HG03135 (cell line): Measurements from ENCODE around the gene S1PR3.

Source experiments
- ATAC-seq: cut with Tn5 transposase; IDR thresholded peaks from one replicate; pipeline ENCODE4 v1.9.1; 2021; ENCODE audit warnings: mild to moderate bottlenecking, moderate library complexity; ENCODE audit not compliant: unreplicated experiment

Gene S1PR3

GRCh38 chr9:88968799-88969198, 22.5 kb upstream of the S1PR3 start:
- ATAC-seq: no peak

GRCh38 chr9:88969646-88970373, 21.5 kb upstream of the S1PR3 start:
- no peak for ATAC-seq

DNA sequence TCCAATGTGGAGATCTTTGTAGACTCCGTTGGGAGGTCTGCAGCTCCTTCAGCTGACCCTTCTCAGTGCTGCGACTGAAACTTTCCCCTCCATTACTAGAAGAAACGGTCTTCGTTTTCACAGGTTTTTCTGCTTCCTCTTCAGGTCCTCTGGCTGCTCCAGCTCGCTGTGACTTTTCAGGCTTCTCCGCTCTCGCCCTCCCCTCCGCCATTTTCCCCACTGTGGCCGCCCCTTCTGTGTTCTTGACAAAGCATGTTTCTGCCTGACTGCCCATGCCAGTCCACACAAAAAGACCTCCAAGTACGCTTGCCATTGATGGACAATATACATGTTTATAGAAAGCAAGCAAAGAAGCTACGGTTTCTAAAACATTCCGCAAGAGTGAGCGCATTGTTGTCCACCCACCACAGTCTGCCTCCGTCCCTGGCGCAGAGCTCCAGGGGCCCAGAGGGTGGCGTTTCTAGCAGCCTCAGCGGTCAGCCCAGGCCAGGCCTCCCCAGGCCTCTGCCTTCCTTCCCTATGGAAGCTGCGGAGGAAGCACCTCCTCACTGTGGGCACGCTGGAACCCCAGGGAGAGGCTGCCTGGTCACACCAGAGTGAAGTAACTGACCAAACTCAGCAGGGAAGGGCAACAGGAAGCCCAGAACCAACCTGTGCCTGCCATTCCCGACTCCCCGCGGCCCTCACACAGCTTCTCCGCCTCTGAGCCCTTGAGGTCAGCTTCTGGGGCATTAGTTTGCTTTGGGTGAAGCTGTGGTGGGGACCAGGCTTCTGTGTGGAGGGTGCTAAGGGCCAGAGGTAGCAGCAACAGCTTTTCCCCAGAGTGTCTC, 19.9 kb upstream of the S1PR3 start:
- no peak for ATAC-seq

GRCh38 chr9:88972401-88972800, 18.9 kb upstream of the S1PR3 start:
- ATAC-seq: no peak

DNA sequence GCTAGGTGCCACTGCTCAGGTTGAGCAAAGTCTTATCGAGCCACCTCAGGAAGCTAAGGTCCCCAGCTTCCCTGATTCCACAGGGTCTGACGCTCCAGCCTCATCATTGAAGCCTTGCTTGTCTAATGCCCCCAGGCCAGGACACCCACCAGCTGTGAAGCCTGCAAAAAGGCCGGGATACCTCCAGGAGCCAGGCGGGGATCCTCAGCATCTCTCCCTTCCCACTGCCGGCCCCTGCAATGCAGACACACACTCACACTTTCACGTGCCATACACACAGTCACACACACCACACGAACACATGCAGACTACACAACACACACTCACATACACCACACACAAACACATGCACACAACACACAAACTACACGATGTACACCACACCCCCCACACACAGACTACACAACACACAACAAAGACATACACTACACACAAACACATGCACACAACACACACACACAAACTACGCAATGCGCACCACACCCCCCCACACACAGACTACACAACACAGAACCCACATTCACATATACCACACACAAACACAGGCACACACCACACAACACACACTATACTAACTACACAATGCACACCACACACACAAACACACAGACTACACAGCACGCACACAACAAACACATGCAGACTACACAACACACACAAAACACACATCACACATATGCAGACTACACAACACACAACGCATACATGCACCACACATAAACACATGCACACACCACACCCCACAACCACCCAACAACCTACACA, 17.8 kb upstream of the S1PR3 start:
- ATAC-seq: no peak

GRCh38 chr9:88974641-88975040, 16.6 kb upstream of the S1PR3 start:
- no peak for ATAC-seq

- ATAC-seq: no peak
Measured at GRCh38 chr9:88975966-88976889, 15.0 kb upstream of the S1PR3 start.

DNA sequence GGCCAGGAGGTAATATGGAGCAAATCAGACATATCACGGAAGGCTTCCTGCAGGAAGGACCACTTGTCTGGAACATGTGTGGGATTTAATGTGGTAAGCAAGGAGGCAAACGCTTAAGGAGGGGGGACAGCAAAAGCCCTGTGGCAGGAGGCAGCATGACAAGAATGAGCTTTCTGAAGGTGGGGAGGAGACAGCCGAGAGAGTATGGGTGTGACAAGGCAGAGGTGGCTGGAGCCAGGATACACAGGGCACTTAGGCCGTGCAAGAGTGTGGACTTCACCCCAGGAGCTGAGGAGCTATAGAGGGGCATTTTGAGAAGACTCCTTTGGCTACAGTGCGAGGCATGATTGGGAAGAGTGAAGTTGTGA, 14.4 kb upstream of the S1PR3 start:
- no peak for ATAC-seq

- no peak for ATAC-seq
Measured at GRCh38 chr9:88978034-88978433, 13.2 kb upstream of the S1PR3 start.

DNA sequence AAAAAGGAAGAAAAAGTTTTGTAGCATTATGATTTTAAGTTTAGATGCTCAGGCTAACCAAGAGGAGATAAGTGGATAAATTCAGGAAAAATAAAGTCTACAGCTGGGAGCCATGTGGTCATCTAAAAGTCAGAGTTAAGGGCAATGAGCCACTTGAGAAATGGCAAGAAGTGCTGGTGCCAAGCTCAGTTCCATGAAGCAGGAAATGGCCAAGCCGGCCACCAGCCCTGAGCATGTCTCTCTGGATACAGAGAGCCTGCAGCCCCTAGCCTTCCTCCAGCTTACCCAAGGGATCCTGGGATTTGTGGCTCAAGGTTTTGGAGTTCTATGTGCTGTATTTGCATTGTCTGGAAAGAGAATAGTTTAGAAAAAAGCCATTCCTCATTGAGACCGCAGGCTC, 12.2 kb upstream of the S1PR3 start:
- no peak for ATAC-seq

DNA sequence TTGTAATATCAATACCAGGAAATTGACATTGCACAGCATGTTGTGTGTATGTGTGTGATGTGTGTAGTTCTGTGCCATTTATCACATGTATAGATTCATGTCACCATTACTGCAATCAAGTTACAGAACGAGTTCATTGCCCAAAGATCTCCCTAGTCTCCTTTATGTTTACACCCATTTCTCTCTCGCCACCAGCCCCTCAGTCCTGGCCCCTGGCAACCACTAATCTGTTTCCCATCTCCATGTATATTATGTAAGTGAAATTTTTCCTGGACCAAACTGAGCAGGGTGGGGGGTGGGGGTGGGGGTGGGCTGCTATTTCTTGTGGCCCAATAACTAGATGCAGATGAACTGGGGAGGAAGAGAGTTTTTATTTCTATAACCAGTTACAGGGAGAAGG, 11.5 kb upstream of the S1PR3 start:
- no peak for ATAC-seq

DNA sequence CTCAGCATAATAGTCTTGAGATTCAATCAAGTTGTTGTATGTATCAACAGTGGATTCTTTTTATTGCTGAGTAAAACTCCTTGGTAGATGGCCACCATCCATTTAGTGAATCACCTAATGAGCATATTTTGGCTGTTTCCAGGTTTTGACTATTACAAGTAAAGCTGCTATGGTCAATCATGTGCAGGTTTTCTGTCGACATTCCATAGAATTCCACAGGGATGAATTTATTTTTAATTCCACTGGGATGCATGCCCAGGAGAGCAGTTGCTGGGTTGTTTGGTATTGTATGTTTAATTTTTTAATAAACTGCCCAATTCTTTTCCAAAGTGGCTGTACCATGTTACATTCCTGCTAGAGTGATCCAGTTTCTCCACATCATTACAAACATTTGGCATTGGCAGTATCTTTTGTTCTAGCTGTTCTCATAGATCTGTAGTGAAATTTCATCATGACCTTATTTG, 10.5 kb upstream of the S1PR3 start:
- no peak for ATAC-seq

DNA sequence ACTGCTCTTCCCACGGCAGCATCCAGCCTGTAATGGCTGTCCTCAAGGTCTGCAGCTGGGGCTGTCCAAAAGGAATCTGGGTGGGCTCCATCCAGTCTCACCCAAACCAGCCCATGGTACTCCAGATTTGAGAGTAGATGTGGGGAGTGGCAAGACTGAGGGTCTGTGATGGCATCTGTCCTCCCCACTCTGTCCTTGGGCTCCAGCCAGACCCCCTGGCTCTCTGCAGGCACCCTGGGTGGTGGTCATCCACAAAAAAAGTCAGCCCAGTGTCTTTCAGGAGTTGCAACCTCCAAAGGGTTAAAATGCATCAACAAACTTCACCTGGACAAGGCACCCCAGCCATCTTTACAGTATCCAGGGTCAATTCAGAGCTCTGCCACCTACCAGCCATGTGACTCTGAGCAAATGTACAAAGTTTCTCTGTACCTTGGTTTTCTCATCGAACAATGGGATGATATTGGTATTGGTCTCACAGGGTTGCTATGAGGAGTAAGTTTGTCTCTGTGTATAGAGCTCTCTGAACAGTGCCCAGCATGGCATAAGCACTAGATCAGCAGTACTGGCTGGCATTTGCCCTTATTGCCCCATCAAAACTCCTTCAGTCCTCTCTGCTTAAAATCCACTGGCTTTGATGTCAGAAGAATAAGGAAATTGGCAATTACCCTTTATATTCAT, 7.3 kb upstream of the S1PR3 start:
- no peak for ATAC-seq

GRCh38 chr9:88984543-88984883, 6.8 kb upstream of the S1PR3 start:
- ATAC-seq: no peak

GRCh38 chr9:88985616-88986015, 5.7 kb upstream of the S1PR3 start:
- no peak for ATAC-seq

GRCh38 chr9:88986776-88987175, 4.5 kb upstream of the S1PR3 start:
- no peak for ATAC-seq

- ATAC-seq: no peak
Measured at GRCh38 chr9:88987661-88988060, 3.6 kb upstream of the S1PR3 start.

DNA sequence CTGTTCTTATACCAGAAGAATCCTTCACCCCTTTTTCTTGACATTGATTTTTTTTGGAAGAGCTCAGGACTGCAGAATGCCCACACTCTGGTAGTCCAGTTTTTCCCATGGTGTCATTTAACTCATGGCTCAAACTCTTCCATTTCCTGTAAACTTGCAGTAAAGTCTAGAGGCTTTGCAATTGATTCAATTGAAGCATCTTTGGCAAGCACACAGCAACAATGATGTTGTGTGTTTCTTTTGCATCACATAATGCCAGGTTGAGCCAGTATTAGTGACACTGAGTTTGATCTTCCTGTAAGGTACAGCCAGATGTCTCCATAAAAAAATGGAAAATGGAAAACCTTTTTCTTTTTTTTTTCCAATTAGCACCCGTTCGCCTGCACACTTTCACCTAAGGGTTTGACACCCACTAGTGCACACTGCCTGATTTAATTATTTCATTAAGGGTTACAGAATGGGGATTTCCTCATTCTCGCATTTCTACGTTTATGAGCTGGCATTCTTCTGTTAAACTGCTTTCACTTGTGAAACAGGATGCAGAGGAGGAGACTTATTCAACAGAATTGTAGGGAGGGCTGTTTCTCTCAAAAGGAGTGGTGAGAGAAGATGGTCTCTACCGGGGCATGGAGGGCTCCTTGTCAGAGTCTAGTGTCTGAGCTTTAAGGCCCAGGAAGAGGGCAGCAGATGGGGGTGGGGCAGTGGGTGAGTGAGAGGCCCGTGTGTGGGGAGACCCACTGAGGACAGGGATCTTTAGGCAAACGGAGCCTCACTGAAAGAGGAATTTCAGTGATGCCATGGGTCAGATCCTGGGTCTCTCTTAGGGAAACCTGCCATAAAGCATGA, 2.2 kb upstream of the S1PR3 start:
- no peak for ATAC-seq

DNA sequence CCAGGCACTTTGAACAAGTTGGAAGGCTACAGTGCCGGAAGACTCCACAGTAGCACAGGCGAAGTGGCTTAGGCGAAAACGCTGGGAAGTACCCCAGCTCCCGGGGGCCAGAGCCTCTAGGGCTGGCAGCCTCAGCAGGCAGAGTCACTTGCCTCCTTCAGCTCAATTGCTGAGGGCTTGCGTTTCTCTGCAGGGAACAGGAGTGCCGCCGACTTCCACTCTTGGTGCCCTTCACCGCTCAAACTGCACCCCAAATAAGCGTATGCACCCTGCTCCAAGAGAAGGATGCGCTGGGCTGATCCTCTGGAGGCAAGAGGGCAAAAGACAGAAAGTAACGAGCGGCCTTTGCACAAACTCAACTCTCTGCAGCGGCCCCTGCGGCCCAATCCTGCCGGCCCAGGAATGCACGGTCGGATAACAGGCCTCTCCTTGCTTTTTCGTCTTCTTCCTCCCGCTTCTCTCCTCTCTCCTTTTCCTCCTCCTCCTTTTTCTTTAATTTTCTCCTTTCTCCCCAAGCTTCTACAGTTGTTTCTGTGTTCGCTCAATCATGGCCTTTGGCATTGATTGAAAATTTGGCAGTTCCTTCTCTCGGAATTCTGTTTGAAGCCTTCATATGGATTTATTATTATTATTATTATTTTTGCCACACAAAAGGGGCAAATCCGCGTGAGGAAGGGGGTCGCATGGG, 1.1 kb upstream of the S1PR3 start:
- ATAC-seq: no peak
